ENCODE measurements around the gene KLHL10.

Gene KLHL10

DNA sequence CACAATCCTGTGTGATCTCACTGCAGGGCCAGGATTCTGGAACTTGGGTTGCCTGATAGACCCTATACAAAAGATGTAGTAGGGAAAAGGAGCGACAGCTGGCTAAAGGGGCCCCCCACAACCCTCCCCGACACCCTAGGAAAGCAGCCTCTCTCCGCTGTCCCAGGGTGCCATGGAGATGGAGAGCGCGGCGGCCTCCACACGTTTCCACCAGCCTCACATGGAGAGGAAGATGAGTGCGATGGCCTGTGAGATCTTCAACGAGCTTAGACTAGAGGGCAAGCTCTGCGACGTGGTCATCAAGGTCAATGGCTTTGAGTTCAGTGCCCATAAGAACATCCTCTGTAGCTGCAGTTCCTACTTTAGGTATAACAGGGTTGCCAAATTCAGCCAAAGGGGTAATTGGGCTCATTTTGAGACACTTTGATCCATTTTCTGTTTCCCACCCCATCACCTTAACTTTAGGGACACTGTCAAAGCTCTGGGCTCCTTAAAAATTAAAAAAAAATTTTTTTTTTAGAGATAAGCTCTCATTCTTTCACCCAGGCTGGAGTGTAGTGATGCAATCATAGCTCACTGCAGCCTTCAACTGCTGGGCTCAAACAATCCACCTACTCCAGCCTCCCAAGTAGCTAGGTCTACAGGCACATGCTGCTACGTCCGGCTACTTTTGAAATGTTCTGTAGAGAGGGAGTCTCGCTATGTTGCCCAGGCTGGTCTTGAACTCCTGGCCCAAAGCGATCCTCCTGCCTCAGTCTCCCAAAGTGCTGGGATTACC lies at the start of gene KLHL10:
TSS of gene KLHL10 (plus strand) at position 65 of the 778 bp plus-strand sequence. CDS start at position 173, 108 bp downstream.
- no peak for DNase-seq

DNA sequence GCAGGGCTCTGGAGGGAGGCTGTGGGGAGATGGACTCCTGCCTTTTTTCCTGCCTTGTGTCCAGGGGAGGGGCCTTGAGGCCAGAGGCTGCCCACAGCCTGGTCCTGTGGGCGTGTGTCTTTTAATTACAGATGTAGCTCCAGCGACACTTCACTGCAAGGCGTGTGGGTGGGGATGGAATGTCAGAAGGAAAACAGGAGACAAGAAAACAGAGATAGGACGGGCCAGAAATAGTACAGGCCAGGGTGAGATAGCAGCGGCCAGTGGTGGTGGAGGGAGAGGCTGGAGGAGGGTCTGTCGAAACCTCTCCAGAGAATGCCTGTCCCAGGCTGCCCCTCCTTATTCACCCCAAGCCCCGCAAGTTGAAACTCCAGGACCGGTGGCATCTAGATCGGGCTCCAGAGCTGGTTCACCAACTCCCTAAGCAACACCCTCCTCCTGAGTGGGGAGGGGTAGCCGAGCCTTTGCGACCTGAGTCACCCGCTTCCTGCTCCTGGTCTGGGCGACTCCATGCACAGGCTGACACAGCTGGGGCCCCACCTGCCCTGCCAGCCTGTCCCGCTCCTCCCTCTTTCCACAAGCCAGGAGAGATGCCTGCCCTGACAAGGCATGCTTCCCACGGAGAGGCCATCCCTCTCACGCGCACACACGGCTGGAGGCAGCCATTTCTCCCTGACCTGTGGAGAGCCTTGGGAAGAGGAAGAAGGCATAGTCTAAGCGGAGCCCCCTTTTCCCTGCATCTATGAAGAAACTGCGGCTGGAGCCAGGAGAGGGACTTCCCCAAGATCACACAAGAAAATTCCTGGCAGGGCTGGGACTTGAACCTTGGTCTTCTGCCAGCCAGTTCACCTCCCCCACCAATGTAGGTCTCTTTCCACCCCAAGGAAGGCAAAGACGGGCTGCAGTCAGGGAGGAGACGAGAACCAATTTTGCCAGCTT lies 44.5 kb upstream of the KLHL10 start:
- DNase-seq, result no peak

DNA sequence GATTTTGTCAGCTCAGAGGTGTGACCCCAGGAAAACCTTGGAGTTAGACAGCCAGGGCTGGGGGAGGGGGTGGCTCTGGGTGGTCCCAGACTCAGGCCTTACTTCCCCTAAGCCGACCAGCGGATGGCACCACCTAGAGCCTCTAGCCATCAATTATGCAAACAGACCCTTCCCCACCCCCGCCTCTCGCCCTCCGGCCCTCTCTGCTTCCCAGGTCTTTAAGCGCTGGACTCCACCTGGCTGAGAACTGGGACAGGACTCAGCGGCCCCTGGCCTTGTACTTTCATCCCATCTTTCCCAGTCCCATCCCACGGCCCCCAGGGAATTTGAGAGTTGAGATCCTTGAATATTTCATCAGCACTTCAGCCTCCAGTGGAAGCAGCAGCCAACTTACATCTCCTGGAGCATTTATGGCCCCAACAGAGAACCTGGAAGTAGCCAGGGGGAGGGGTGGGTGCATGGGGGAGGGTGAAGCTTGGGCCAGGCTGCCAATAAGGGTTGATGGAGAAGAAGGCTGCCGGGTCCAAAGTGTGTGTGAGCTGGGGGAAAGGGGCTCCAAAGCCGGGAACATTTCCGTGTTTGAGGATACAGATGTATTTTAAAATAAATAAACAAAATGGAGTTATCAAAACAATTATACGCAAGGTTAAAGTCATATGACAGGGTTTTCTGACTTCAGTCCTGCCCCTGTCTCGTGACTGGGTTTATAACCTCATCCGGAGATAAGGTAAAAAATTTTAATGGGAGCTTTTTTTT lies 43.7 kb upstream of the KLHL10 start:
- DNase-seq, result no peak

DNA sequence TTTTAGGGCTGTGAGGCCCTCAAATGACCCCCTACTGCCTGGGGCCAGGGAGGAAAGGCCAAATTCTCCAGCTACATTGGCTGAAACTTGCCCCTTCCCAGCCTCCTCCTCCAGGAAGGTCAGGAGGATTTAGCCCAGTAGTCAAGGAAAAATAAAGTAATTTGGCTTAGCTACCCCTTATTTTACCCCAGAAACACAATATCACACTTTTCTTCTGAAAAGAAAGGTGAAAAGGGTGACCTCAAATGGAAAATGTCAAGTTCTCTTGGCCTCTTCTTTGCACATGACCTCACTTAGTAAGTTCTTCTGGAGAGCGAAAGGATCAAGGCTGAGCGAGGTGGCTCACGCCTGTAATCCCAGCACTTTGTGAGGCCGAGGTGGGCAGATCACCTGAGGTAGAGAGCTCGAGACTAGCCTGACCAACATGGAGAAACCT lies 43.1 kb upstream of the KLHL10 start:
- no peak for DNase-seq

DNA sequence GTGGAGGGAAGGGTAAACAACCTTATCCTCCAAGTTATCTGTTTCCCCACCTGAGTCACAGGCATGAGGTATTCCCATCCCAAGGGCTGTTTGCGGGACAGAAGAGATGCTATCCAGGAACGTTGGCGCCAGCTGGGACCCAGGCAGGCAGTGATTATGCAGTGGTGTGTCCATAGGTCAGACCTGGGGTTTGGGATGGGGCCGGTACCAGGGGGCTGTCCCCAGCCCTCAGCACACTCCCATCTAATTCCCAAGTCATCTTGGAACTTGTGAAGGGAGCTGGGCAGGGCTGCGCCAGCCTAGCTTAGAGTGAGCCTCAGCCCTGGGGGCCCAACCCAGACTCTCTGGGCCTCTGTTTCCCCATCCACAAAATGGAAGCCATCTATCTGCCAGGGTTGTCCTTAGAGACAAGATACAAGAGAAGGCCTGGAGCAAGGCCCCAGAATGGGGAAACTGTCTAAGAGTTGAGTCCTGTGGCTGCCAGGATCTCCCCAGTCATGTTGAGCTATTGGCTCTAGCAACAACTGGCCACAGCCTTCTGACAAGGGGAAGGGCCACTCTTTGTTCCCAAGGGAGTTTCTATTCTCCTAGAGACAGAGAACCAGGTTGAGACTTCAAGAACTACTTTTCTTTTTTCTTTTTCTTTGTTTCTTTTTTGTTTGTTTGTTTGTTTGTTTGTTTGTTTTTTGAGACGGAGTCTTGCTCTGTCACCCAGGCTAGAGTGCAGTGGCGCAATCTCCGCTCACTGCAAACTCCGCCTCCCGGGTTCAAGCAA lies 41.3 kb upstream of the KLHL10 start:
- no peak for DNase-seq

DNA sequence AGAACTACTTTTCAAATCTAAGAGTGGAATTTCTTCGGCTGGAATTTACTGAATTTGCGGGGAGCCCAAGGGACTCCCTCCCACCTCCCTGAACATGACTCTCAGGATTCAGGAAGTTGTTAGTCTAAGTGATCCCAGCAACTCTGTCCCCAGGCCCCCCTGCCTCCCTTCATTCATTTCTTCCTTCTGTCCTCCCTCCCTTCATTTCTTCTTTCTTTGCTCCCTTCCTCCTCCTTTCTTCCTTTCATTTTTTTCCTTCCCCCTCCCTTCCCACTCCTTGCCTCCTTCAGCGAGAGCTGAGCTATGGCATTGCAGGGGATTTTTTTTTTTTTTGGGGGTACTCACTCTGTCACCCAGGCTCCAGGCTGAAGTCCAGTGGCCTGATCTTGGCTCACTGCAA lies 40.2 kb upstream of the KLHL10 start:
- DNase-seq, result no peak

DNA sequence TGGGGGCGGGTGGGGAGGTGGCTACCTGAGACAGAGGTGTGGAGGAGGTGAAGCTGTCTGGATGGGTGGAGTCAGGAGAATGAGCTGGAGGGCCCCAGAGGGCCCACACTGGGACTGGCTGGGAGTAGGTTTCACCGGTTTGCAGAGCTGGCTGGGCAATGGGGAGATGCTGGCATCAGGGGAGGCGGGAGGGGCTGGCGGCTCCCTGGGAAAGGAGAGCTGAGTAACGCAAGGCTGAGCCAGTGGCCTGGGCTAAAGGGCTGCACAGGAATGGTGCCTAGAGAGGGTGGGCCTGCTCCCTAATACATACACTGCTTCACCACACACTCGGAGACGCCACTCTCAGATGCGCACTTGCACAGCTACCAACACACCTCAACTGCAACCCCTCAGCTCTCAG lies 38.3 kb upstream of the KLHL10 start:
- no peak for DNase-seq

DNA sequence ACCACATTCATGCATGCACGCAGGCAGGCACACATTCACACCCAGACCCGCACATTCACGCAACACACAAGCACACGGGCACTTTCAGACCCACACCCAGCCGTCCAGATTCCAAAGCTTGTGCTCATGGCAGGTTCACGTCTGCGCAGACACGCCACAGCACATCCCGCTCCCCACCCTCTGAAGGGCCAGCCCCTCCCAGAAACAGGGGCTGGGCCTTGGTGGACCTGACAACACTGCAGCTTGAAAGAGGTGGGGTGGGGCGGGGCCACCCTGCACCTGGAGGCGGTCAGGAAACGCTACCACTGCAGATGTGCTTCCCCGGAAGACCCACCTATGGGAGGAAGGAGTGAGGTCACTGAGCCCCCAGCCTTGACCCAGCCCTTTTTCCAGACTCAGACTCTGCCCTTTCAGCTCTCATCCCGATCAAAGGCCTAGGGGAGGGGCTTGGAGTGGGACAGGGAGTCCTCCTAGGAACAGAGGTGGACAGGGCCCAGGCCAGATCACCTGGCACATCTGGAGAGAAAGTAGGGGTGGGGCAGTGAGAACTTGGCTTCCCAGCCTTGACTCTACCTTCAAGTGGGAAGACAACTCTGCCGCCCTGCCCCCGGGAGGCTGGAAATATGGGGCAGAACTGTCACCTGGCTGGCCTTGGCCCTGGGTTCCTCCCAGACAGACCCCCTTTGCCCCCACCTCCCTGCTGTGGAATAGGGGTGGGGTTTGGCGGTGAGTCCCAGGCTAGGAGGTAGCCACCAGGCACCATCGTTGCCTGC lies 36.8 kb upstream of the KLHL10 start:
- DNase-seq, result no peak

DNA sequence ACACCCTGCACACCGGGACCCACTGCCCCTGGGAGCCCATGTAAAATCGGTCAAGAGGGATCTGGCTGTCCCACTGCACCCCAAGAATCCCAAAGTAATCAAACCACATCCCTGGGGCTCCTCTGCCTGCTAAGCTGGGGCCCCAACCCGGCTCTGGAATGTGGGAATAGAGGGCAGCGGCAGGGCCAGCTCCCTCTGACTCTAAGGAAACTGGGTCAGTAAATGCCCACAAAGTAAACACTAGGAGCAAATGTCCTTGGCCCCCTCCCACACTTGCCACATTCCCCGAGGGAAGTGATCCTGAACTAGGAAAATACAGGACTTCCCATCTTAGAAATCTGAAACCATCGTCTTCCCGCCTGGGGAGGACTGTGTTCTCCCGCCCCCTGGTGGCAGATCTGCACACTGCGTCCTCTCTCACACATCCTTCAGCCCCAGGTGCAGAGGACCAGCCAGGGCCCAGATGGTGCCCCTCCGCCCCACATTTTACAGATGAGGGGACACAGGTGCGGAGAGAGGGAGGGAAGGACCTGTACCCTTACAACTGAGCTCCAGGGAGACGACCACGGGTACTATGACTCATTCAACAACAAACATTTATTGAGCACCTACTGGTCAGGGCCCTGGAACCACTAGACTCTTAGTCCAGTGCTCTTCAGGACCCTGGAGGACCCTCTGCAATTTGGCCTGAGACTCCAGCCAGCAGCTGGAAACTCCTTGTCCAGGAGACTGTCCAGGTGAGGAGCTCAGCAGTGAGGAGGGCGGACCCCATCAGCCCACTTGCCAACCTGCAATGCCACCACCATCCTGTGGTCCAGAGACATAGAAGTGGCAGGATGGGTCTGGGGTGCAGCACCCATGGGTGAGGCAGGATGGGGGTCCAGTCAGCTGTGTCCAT lies 36.0 kb upstream of the KLHL10 start:
- DNase-seq, result peak; percentile 81

DNA sequence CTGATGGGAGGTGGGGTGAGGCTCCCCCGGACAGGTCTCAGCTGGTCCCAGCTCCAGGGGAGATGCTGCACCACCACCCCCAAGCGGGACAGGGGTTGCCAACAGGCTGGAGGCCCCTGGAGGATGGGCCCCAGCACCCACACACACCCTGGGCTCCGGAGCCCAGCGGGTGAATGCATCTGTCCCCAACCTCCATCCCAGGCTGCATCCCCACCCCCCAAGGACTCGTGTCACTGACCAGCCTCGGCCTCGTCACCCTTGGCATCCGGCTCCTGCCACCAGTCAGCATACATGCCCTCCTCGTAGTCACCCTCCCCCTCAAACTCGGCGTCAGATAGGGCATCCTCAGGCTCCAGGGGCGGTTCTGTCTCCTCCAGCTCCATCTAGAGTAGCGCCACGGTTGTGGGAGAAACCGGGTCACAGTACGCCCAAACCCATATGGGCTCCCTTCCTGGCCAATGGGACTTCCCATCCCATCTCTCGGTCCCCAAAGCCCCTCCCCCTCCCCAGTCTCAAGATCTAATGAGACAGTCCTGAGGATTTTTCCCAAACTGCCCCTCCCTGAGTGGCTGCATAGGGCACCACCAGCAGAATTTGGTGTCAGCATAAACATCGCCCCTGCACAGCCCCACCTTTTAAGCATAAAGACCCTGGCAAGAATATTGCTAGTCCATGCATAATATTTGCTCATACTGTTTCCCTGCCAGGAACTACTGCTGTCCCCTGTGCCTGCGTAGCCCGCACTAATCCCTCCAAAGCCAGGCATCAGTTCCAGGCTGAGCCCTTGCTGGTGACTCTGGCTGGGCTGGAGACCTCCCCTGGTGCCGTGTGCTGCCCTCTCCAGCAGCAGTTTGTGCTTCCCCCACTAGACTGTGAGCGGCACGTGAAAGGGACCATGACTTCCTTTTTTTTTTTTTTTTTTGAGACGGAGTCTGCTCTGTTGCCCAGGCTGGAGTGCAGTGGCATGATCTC lies 34.3 kb upstream of the KLHL10 start:
- no peak for DNase-seq

DNA sequence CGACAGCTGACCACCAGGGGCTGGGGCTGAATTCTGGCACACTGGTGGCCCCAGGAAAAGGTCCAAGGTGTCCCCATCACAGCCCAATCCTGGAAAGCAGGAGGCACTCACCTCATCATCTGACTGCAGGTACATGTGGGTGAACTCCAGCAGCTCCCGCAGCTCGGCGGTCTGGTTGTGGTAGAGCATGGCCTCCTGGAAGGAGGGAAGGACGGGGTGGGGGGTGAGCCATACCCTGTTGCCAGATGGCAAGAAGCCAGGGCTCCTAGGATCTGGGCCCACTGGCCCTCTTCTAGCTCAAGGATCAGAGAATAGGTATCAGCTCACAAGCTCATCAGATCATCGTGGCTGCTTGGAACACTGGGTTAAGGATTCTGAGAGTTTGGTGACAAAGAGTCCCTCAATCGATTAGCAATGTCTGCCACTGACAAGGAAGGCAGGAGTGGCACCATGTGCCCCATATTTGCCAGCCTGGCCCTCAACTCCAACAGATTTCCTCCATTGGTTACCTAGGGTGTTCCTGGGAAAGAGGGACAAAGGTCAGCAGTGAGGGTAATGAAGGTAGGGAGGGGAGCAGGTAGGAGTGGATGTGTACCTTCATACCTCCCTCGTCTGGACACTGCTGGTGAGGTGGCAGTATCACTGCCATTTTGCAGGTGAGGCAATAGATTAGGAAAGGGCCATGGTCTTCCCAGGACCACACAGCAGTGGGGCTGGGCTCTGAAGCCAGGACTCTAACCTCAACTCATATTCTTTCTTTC lies 30.8 kb upstream of the KLHL10 start:
- no peak for DNase-seq

DNA sequence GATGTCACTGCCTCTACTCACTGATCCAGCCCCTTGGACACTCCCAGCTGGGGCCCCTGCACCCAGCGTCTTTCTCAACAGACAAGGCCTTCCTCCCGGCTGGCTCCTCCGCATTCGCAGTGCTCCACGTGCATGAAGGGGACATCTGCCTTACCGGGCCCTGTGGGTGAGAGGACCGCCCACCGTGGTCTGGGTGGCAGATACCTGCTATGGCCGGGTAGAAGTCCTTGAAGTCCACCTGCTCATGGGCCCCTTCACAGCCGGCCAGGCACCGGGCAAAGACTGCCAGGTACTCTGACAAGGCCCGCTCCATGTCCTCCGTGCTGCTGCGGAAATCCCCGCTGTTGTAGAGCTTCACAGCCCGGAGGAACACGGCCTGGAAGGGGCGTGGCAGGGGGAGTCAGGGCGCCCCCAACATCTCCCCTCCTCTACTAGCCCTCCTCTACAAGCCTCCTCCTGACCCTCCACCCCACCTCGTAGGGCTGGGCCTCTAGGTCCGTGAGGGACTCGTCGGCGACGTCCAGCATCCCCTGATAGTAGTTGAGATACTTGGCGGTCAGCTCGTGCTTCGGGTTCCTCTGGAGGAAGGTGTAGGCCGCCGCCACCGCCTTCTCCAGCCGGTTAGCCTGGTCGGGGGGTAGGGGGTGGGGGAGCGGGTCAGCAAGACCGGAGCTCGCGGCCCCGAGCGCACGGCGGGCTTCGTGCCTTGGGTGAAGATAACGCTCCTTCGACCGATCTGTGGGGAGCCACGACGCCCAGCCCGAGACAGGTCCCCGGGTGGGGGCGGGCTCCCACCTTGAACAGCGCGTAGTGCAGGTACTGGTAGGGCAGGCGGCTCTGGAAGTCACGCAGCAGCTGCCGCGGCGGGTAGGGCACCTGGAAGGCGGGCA lies 26.7 kb upstream of the KLHL10 start:
- no peak for DNase-seq

DNA sequence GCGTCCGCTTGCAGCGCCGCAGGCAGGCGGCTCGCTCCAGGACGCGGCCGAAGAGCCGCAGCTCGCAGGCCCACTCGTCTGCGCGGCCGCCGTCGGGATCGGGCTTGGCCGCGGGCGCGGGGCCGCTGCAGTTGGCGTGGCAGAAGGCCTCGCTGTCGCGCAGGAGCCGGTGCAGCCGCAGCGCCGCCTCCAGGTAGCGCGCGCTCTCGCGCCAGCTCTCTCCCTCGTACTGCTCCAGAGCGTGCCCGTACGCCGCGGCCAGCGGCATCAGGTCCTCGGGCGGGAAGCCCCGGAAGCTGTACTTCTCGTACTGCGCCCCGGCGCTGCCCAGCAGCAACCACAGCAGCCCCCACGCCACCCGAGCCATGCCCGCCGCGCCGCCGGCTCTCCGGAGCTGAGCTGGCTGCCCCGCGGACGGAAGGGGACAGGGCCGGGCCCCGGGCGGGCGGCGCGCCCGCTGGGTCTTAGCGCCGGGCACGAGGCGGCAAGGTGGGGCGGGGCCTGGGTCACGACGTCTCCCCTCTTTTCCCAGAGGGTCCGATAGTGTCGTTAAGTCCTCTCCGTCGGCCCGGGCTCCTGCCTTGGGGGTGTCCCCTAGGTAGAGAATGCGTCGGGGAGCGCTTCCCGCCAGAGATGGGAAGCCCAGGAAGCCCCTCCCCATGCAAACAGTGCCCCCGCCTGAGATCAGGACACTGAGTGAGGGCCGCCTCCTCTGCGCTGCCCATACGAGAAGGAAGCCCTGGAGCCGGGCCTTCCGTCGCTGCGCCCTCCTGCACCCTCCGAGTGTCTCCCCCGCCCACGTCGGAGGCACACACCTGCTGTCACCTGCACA lies 25.9 kb upstream of the KLHL10 start, which contains the start of gene P3H4:
TSS of gene P3H4 (minus strand) at position 401 of the 832 bp plus-strand sequence. CDS start at position 367, 34 bp downstream.
- peak; percentile 77 for DNase-seq

DNA sequence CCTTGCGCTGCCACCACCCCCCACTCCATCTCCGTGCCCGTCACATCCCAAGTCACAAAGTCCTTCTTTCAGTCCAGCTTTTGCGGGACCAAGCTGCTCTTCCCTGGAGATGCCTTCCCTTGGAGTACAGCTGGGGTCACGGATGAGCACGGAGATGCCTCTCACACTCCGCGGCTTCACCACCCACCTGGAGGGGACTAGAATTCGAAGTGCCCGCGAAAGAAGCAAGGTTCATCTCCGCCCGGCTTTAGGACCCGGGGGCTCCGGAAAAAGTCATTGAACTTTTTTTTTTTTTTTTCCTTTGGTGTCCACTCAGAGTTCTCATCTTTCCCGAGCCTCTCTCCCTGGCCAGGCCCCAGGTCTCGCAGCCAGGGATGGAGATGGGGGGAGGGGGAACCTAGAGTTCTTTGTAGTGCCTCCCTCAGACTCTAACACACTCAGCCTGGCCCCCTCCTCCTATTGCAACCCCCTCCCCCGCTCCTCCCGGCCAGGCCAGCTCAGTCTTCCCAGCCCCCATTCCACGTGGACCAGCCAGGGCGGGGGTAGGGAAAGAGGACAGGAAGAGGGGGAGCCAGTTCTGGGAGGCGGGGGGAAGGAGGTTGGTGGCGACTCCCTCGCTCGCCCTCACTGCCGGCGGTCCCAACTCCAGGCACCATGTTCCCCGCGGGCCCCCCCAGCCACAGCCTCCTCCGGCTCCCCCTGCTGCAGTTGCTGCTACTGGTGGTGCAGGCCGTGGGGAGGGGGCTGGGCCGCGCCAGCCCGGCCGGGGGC lies 25.1 kb upstream of the KLHL10 start, which contains the start of gene FKBP10:
TSS of gene FKBP10 (plus strand) at position 624 of the 771 bp plus-strand sequence. CDS start at position 655, 31 bp downstream.
- peak; percentile 59 for DNase-seq

DNA sequence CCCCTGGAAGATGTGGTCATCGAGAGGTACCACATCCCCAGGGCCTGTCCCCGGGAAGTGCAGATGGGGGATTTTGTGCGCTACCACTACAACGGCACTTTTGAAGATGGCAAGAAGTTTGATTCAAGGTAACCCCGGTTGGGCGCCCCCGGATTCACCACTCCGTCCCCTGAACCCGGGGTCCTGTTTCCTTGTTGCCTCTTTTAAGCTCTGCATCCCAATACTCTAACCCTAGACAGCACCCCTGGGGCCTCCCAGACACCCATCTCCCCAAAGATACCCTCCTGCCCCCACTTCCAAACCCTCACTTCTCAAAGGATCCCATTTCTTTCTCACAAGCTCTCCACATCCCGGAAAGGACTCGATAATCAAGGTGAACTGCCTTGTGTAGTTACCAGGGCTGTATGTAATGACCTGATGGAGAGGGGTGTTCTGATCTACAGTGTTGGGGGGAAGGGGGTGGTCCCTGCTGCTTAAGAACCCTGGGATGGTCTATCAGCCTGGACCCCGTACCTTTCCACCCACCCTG lies 24.4 kb upstream of the KLHL10 start:
- no peak for DNase-seq
